Measurements from ENCODE around the gene POU2F3. TPM values are rescaled to one million over a fixed set of nuclear protein-coding genes. Genes with fewer than 3 reads are reported as not detected.
A peak's percentile ranks its signal among the peaks of the same experiment; 100 is the strongest.

POU2F3 gene
- total RNA-seq, 1 donor from 2014 or later: not detected

GRCh38 chr11:120335908-120336640 is 96.1 kb downstream of the POU2F3 start, which contains the start of gene ARHGEF12:
ARHGEF12 (plus strand) TSS chr11:120336413; CDS start chr11:120337244, 831 bp downstream.
- DNase-seq (ENCODE audit: low spot score): peak; percentile 95
- peak; percentile 78 for ATAC-seq

- DNase-seq (ENCODE audit: low spot score): peak; percentile 82
- peak; percentile 53 for ATAC-seq
These were observed 96.9 kb downstream of the POU2F3 start for GRCh38 chr11:120336641-120337354.

- no peak for DNase-seq (ENCODE audit: low spot score)
These were observed 97.6 kb downstream of the POU2F3 start for GRCh38 chr11:120337355-120338106.

GRCh38 chr11:120338107-120338933 is 98.4 kb downstream of the POU2F3 start:
- no peak for DNase-seq (ENCODE audit: low spot score)
- ATAC-seq: no peak

More at GRCh38 chr11:120337355-120338106, 97.6 kb downstream of the POU2F3 start:
- peak; percentile 20 for ATAC-seq

- ATAC-seq: peak; percentile 0
These were observed 99.5 kb downstream of the POU2F3 start for GRCh38 chr11:120339394-120339890.

GRCh38 chr11:120340529-120340928 is 100.6 kb downstream of the POU2F3 start:
- DNase-seq (ENCODE audit: low spot score) (no peak), ATAC-seq (no peak)

More at GRCh38 chr11:120339394-120339890, 99.5 kb downstream of the POU2F3 start:
- no peak for DNase-seq (ENCODE audit: low spot score)

GRCh38 chr11:120342226-120342625 is 102.3 kb downstream of the POU2F3 start:
- DNase-seq (ENCODE audit: low spot score): no peak
- no peak for ATAC-seq

- DNase-seq (ENCODE audit: low spot score) (no peak), ATAC-seq (no peak)
These were observed 102.7 kb downstream of the POU2F3 start for GRCh38 chr11:120342678-120343077.

- ATAC-seq: peak; percentile 39
These were observed 103.5 kb downstream of the POU2F3 start for GRCh38 chr11:120343429-120343828.

GRCh38 chr11:120344302-120345004 is 104.5 kb downstream of the POU2F3 start:
- ATAC-seq (no peak), DNase-seq (ENCODE audit: low spot score) (no peak)

More at GRCh38 chr11:120343429-120343828, 103.5 kb downstream of the POU2F3 start:
- DNase-seq (ENCODE audit: low spot score): no peak

- no peak for DNase-seq (ENCODE audit: low spot score)
- peak; percentile 15 for ATAC-seq
These were observed 106.3 kb downstream of the POU2F3 start for GRCh38 chr11:120346233-120346632.

GRCh38 chr11:120350637-120351036 is 110.7 kb downstream of the POU2F3 start:
- ATAC-seq: no peak

GRCh38 chr11:120352405-120352804 is 112.5 kb downstream of the POU2F3 start:
- DNase-seq (ENCODE audit: low spot score) (no peak), ATAC-seq (peak; percentile 57)

More at GRCh38 chr11:120350637-120351036, 110.7 kb downstream of the POU2F3 start:
- no peak for DNase-seq (ENCODE audit: low spot score)

- DNase-seq (ENCODE audit: low spot score): no peak
- ATAC-seq: peak; percentile 19
These were observed 114.1 kb downstream of the POU2F3 start for GRCh38 chr11:120354068-120354467.

GRCh38 chr11:120354779-120355178 is 114.8 kb downstream of the POU2F3 start:
- ATAC-seq (peak; percentile 61), DNase-seq (ENCODE audit: low spot score) (no peak)

- ATAC-seq (no peak), DNase-seq (ENCODE audit: low spot score) (no peak)
These were observed 117.7 kb downstream of the POU2F3 start for GRCh38 chr11:120357620-120358019.

GRCh38 chr11:120358729-120359128 is 118.8 kb downstream of the POU2F3 start:
- no peak for ATAC-seq
- DNase-seq (ENCODE audit: low spot score): no peak

- no peak for ATAC-seq
- no peak for DNase-seq (ENCODE audit: low spot score)
These were observed 123.5 kb downstream of the POU2F3 start for GRCh38 chr11:120363436-120363835.

- DNase-seq (ENCODE audit: low spot score) (no peak), ATAC-seq (no peak)
These were observed 125.6 kb downstream of the POU2F3 start for GRCh38 chr11:120365512-120365911.
